SK-N-SH (cell line): ENCODE results near the gene CLDND1. TPM values are rescaled to one million over a fixed set of nuclear protein-coding genes. Genes with fewer than 3 reads are reported as not detected.

Source experiments
- CTCF ChIA-PET: fragments of 300-600, 350-600 bp; formaldehyde crosslinking; extraction: SDS; loops from one replicate; lab custom pipeline; 2021; lab: Yijun Ruan, JAX
- POLR2A ChIA-PET: fragments of 350-600 bp; sonication (Branson Sonifier 250); formaldehyde crosslinking; extraction: SDS; loops from one replicate; lab custom pipeline; 2020; ENCODE audit warnings: antibody characterized with exemption, inconsistent platforms; lab: Yijun Ruan, JAX
- DNase-seq: peaks from one replicate; pipeline ENCODE4 v3.0.0; 2012
- H2AFZ ChIP-seq: fragments of 200-600 bp; sonication (generic); 2 replicates; pipeline ENCODE4 v1.8.1; 2016; ENCODE audit warnings: antibody characterized with exemption, mild to moderate bottlenecking, low read depth
- H3F3A ChIP-seq: fragments of 200-600 bp; sonication (generic); replicated peaks from 2 replicates; pipeline ENCODE3; 2016; ENCODE audit warnings: antibody characterized with exemption, mild to moderate bottlenecking; ENCODE audit not compliant: insufficient read depth
- H3K27ac ChIP-seq, 2 experiments: fragments of 200-500 bp in 1 of 2; fragments of 200-600 bp in 1 of 2; sonication (Bioruptor generic) in 1 of 2; sonication (generic), shearing (Covaris generic) in 1 of 2; 2 replicates each; pipeline versions ENCODE4 v1.5.1 to v1.6.1; 2014 to 2016; ENCODE audit warnings: low read depth in 2 of 2, inconsistent platforms in 1 of 2, low read length in 1 of 2, mild to moderate bottlenecking in 1 of 2, mixed read lengths in 1 of 2
- H3K27me3 ChIP-seq: fragments of 200-600 bp; sonication (generic), shearing (Covaris generic); 2 replicates; pipeline ENCODE4 v1.6.1; 2016; ENCODE audit warnings: mixed run types; ENCODE audit not compliant: insufficient read depth
- H3K36me3 ChIP-seq, 2 experiments: fragments of 200-500 bp in 1 of 2; fragments of 200-600 bp in 1 of 2; sonication (Bioruptor generic) in 1 of 2; sonication (generic) in 1 of 2; replicated peaks in 1 of 2; 2 replicates each; pipeline versions ENCODE3 to v1.5.1; 2014 to 2016; ENCODE audit warnings: low read length in 1 of 2, mild to moderate bottlenecking in 1 of 2; ENCODE audit not compliant: insufficient read depth in 2 of 2, control insufficient read depth in 1 of 2
- H3K4me1 ChIP-seq, 2 experiments: fragments of 200-500 bp in 1 of 2; fragments of 200-600 bp in 1 of 2; sonication (Bioruptor generic) in 1 of 2; sonication (generic), shearing (Covaris generic) in 1 of 2; 2 replicates each; pipeline versions ENCODE4 v1.5.1 to v1.6.1; 2014 to 2016; ENCODE audit warnings: low read depth in 1 of 2, low read length in 1 of 2, mixed run types in 1 of 2; ENCODE audit not compliant: insufficient read depth in 2 of 2, control insufficient read depth in 1 of 2
- H3K4me2 ChIP-seq: fragments of 200-600 bp; sonication (generic), shearing (Covaris generic); 2 replicates; pipeline ENCODE4 v1.6.1; 2017; ENCODE audit warnings: mixed run types
- H3K4me3 ChIP-seq, 2 experiments: fragments of 200-500 bp in 1 of 2; fragments of 200-600 bp in 1 of 2; sonication (Bioruptor generic) in 1 of 2; sonication (generic), shearing (Covaris generic) in 1 of 2; 2 replicates each; pipeline versions ENCODE4 v1.5.1 to v1.8.1; 2014 to 2016; ENCODE audit warnings: low read depth in 2 of 2, inconsistent platforms in 1 of 2, low read length in 1 of 2, mild to moderate bottlenecking in 1 of 2, mixed read lengths in 1 of 2, moderate library complexity in 1 of 2
- H3K79me2 ChIP-seq: fragments of 200-600 bp; sonication (generic); 2 replicates; pipeline ENCODE4 v1.8.1; 2017; ENCODE audit warnings: mild to moderate bottlenecking; ENCODE audit not compliant: insufficient read depth
- H3K9ac ChIP-seq: fragments of 200-600 bp; sonication (generic); 2 replicates; pipeline ENCODE4 v1.6.1; 2017; ENCODE audit warnings: mixed run types
- H3K9me2 ChIP-seq: fragments of 200-600 bp; sonication (generic); 2 replicates; pipeline ENCODE4 v1.6.1; 2017; ENCODE audit warnings: mixed run types
- H3K9me3 ChIP-seq: fragments of 200-600 bp; sonication (generic); 2 replicates; pipeline ENCODE4 v1.6.1; 2017; ENCODE audit warnings: mixed run types, mild to moderate bottlenecking, moderate library complexity
- H4K20me1 ChIP-seq: fragments of 200-600 bp; sonication (generic); 2 replicates; pipeline ENCODE4 v1.6.1; 2017; ENCODE audit warnings: mild to moderate bottlenecking, mixed run types; ENCODE audit not compliant: insufficient read depth
- CHD2 ChIP-seq: fragments of 150-350 bp; IDR thresholded peaks from 2 replicates; pipeline ENCODE4 v1.6.1; 2018; ENCODE audit warnings: low read length; ENCODE audit not compliant: partially characterized antibody
- EP300 ChIP-seq, 2 experiments: IDR thresholded peaks; 2 replicates each; pipeline versions ENCODE4 v1.4.0 to v1.6.1; 2012; ENCODE audit warnings: borderline replicate concordance in 1 of 2, low read depth in 1 of 2, low read length in 1 of 2
- FOSL2 ChIP-seq: IDR thresholded peaks from 2 replicates; pipeline ENCODE4 v1.4.0; 2012; ENCODE audit warnings: low read depth, mild to moderate bottlenecking, moderate library complexity, borderline replicate concordance
- SMC3 ChIP-seq: IDR thresholded peaks from 2 replicates; pipeline ENCODE4 v1.6.1; 2012; ENCODE audit warnings: low read depth, low read length, improper control_type of control experiment
- TAF1 ChIP-seq: IDR thresholded peaks from 2 replicates; pipeline ENCODE4 v1.6.1; 2012; ENCODE audit warnings: low read depth, mild to moderate bottlenecking, low read length, moderate library complexity, borderline replicate concordance
- TEAD4 ChIP-seq: IDR thresholded peaks from 2 replicates; pipeline ENCODE4 v1.4.0; 2012; ENCODE audit warnings: mild to moderate bottlenecking, borderline replicate concordance; ENCODE audit not compliant: insufficient read depth
- whole genome bisulfite sequencing: methylation state at CpG from one replicate; pipeline ENCODE4 v1.1.6; 2017; ENCODE audit warnings: low lambda C conversion rate; 5-methylcytosine and 5-hydroxymethylcytosine counted together
- polyA plus RNA-seq, 3 experiments: library from polyadenylated mRNA; depleted of rRNA; stranded (reverse); fragments of >200 nt; gene quantifications; 2 replicates each; pipeline ENCODE4 v1.2.3, GENCODE V29; 2012
- TF ChIP-seq, protein P1 (sequence below): IDR thresholded peaks from 2 replicates; pipeline ENCODE4 v1.4.0; 2012; ENCODE audit warnings: low read depth, borderline replicate concordance
- TF ChIP-seq, protein P2 (sequence below): IDR thresholded peaks from 2 replicates; pipeline ENCODE4 v1.6.1; 2012; ENCODE audit warnings: mild to moderate bottlenecking, low read depth, low read length, moderate library complexity
- TF ChIP-seq, protein P3 (sequence below): fragments of 200-600 bp; sonication (generic); IDR thresholded peaks from 2 replicates; pipeline ENCODE4 v1.6.1; 2017; ENCODE audit warnings: antibody characterized with exemption, mild to moderate bottlenecking, moderate library complexity
- TF ChIP-seq, protein P4 (sequence below): IDR thresholded peaks from 2 replicates; pipeline ENCODE4; 2012

CLDND1 gene
- polyA plus RNA-seq, 1 of the 3 experiments (the other 2 are of a cell fraction), result 110 TPM

DNA sequence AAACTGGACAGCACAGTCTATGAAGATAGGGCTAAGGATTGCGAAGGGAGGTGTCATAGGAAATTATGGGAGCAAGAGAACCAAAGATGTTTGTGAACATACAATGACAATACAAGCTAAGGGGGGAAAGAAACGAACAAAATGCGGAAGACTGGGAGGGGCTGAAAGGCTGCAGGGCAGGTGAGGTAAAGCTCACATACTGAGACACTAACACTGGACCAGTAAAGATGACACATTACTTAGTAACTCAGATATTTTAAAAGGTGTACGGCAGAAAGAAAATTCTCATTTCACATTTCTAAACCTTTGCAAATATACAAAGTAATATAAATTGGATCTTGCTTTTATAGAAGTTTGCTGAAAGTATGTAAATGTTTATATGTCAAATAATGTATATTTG, 10.1 kb downstream of the CLDND1 start:
- POLR2A ChIA-PET, result no interaction called here

DNA sequence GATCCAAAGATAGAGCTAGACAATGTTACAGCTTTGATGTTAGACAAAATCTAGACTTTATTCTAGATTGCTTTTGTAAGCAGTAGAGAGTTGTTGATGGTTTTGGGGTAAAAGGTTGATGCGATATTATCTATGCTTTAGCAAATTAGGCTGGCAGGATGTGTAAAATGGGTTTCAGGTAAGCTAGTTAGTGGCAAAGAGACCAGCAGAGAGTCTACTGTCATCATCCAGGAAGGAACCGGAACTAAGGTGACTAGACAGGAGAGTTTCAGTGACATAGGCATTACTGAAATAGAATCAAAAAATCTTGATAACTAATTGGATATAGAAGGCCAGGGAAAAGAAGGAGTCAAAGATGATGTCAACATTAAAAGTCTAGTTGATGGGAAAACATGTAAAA, 14.1 kb downstream of the CLDND1 start:
- ChIA-PET POLR2A (no interaction called here), CTCF (no interaction called here)
- no peaks in the 10 kb centered on the region for H4K20me1 ChIP-seq
- DNase-seq, result no peak
- H3K27me3 ChIP-seq, result no peaks in the 10 kb centered on the region
- H2AFZ ChIP-seq, result no peak overlapping the region
- H3K4me1 ChIP-seq, result no peaks in the 10 kb centered on the region; a peak in 1 of 4 replicates
- TF ChIP-seq SMC3 (no peak), CHD2 (no peak)
- TF ChIP-seq, protein P1, sequence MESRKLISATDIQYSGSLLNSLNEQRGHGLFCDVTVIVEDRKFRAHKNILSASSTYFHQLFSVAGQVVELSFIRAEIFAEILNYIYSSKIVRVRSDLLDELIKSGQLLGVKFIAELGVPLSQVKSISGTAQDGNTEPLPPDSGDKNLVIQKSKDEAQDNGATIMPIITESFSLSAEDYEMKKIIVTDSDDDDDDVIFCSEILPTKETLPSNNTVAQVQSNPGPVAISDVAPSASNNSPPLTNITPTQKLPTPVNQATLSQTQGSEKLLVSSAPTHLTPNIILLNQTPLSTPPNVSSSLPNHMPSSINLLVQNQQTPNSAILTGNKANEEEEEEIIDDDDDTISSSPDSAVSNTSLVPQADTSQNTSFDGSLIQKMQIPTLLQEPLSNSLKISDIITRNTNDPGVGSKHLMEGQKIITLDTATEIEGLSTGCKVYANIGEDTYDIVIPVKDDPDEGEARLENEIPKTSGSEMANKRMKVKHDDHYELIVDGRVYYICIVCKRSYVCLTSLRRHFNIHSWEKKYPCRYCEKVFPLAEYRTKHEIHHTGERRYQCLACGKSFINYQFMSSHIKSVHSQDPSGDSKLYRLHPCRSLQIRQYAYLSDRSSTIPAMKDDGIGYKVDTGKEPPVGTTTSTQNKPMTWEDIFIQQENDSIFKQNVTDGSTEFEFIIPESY, result no peak
- H3K9me3 ChIP-seq, result no peaks in the 10 kb centered on the region
- H3K27ac ChIP-seq, result no peak overlapping the region
- H3K79me2 ChIP-seq, result no peaks in the 10 kb centered on the region
- H3K9ac ChIP-seq, result no peak overlapping the region
- H3F3A ChIP-seq, result no peaks in the 10 kb centered on the region
- H3K36me3 ChIP-seq, result peaks cover 0 to 4% of the 10 kb centered on the region in 2 experiments
- H3K4me2 ChIP-seq, result no peak overlapping the region
- no peaks in the 10 kb centered on the region for H3K9me2 ChIP-seq
- 90% methylated on average over 2 of the region's 2 CpGs for WGBS
- H3K4me3 ChIP-seq, result no peak overlapping the region

More for the DNA sequence above, 10.1 kb downstream of the CLDND1 start:
- Histone ChIP-seq H2AFZ (no peak overlapping the region), H3K4me2 (no peak overlapping the region), H3K9me2 (no peaks in the 10 kb centered on the region), H3K27me3 (no peaks in the 10 kb centered on the region), H3F3A (peaks cover 4% of the 10 kb centered on the region), H3K4me1 (no peaks in the 10 kb centered on the region), H3K27ac (no peak overlapping the region), H3K4me3 (no peak overlapping the region), H3K9ac (no peak overlapping the region), H3K79me2 (no peaks in the 10 kb centered on the region), H3K9me3 (no peaks in the 10 kb centered on the region), H3K36me3 (peaks cover 28 to 33% of the 10 kb centered on the region in 2 experiments), H4K20me1 (no peaks in the 10 kb centered on the region)
- CTCF ChIA-PET, result no interaction called here
- DNase-seq, result no peak
- TF ChIP-seq TEAD4 (no peak), EP300 (IDR thresholded peaks at IDR 0.05; ENCODE audit: borderline replicate concordance in 1 of 2, low read depth in 1 of 2, low read length in 1 of 2) (no peak), TAF1 (no peak), FOSL2 (no peak)
- TF ChIP-seq, protein P2, sequence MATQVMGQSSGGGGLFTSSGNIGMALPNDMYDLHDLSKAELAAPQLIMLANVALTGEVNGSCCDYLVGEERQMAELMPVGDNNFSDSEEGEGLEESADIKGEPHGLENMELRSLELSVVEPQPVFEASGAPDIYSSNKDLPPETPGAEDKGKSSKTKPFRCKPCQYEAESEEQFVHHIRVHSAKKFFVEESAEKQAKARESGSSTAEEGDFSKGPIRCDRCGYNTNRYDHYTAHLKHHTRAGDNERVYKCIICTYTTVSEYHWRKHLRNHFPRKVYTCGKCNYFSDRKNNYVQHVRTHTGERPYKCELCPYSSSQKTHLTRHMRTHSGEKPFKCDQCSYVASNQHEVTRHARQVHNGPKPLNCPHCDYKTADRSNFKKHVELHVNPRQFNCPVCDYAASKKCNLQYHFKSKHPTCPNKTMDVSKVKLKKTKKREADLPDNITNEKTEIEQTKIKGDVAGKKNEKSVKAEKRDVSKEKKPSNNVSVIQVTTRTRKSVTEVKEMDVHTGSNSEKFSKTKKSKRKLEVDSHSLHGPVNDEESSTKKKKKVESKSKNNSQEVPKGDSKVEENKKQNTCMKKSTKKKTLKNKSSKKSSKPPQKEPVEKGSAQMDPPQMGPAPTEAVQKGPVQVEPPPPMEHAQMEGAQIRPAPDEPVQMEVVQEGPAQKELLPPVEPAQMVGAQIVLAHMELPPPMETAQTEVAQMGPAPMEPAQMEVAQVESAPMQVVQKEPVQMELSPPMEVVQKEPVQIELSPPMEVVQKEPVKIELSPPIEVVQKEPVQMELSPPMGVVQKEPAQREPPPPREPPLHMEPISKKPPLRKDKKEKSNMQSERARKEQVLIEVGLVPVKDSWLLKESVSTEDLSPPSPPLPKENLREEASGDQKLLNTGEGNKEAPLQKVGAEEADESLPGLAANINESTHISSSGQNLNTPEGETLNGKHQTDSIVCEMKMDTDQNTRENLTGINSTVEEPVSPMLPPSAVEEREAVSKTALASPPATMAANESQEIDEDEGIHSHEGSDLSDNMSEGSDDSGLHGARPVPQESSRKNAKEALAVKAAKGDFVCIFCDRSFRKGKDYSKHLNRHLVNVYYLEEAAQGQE, result no peak
- TF ChIP-seq, protein P3, sequence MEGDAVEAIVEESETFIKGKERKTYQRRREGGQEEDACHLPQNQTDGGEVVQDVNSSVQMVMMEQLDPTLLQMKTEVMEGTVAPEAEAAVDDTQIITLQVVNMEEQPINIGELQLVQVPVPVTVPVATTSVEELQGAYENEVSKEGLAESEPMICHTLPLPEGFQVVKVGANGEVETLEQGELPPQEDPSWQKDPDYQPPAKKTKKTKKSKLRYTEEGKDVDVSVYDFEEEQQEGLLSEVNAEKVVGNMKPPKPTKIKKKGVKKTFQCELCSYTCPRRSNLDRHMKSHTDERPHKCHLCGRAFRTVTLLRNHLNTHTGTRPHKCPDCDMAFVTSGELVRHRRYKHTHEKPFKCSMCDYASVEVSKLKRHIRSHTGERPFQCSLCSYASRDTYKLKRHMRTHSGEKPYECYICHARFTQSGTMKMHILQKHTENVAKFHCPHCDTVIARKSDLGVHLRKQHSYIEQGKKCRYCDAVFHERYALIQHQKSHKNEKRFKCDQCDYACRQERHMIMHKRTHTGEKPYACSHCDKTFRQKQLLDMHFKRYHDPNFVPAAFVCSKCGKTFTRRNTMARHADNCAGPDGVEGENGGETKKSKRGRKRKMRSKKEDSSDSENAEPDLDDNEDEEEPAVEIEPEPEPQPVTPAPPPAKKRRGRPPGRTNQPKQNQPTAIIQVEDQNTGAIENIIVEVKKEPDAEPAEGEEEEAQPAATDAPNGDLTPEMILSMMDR, result no peak
- TF ChIP-seq, protein P4, sequence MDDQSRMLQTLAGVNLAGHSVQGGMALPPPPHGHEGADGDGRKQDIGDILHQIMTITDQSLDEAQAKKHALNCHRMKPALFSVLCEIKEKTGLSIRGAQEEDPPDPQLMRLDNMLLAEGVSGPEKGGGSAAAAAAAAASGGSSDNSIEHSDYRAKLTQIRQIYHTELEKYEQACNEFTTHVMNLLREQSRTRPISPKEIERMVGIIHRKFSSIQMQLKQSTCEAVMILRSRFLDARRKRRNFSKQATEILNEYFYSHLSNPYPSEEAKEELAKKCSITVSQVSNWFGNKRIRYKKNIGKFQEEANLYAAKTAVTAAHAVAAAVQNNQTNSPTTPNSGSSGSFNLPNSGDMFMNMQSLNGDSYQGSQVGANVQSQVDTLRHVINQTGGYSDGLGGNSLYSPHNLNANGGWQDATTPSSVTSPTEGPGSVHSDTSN, result no peak
- 87% methylated on average over 4 of the region's 4 CpGs for WGBS
